GDM1 (cell line): ENCODE results near the gene ARHGAP19.

Experiments used
- DNase-seq: peaks from one replicate; lab custom pipeline; 2025; lab: John Stamatoyannopoulos, UW

ARHGAP19 gene

GRCh38 chr10:97292097-97292861 is at the start of gene ARHGAP19:
TSS of gene ARHGAP19 (minus strand) at chr10:97292637. CDS start at chr10:97292627, 10 bp downstream.
- DNase-seq = peak; percentile 92

- DNase-seq = no peak
Measured at GRCh38 chr10:97341416-97341815, 49.0 kb upstream of the ARHGAP19 start.

- no peak for DNase-seq
Measured at GRCh38 chr10:97338041-97338440, 45.6 kb upstream of the ARHGAP19 start.

- DNase-seq = no peak
Measured at GRCh38 chr10:97336942-97337831, 44.8 kb upstream of the ARHGAP19 start.

GRCh38 chr10:97336446-97336845 is 44.0 kb upstream of the ARHGAP19 start:
- DNase-seq = no peak

GRCh38 chr10:97336006-97336405 is 43.6 kb upstream of the ARHGAP19 start:
- no peak for DNase-seq

- no peak for DNase-seq
Measured at GRCh38 chr10:97335188-97335619, 42.8 kb upstream of the ARHGAP19 start.

- peak; percentile 88 for DNase-seq
Measured at GRCh38 chr10:97334370-97335175, 42.1 kb upstream of the ARHGAP19 start, which contains the start of gene FRAT2. TSS of gene FRAT2 (minus strand) at chr10:97334729. CDS start at chr10:97334572, 157 bp downstream.

GRCh38 chr10:97333601-97334369 is 41.3 kb upstream of the ARHGAP19 start:
- peak; percentile 29 for DNase-seq

- DNase-seq = no peak
Measured at GRCh38 chr10:97333351-97333600, 40.8 kb upstream of the ARHGAP19 start.

GRCh38 chr10:97332591-97333350 is 40.3 kb upstream of the ARHGAP19 start:
- no peak for DNase-seq

- no peak for DNase-seq
Measured at GRCh38 chr10:97331153-97331703, 38.8 kb upstream of the ARHGAP19 start.

GRCh38 chr10:97329766-97330165 is 37.3 kb upstream of the ARHGAP19 start:
- DNase-seq = no peak

GRCh38 chr10:97328646-97329453 is 36.4 kb upstream of the ARHGAP19 start:
- DNase-seq = no peak

GRCh38 chr10:97327348-97328294 is 35.2 kb upstream of the ARHGAP19 start:
- DNase-seq = no peak

- no peak for DNase-seq
Measured at GRCh38 chr10:97325754-97326153, 33.3 kb upstream of the ARHGAP19 start.

- no peak for DNase-seq
Measured at GRCh38 chr10:97323501-97323900, 31.1 kb upstream of the ARHGAP19 start.

- DNase-seq = no peak
Measured at GRCh38 chr10:97321804-97322190, 29.4 kb upstream of the ARHGAP19 start.
